Stimulated activated naive B cell treated with anti-CD40 and anti-IgM and Interleukin-4, amounts not matched to agents 10 μg/mL and 1 μg/mL and 100 μg/mL, for 72 hours (primary cell): ENCODE measurements around the gene MTERF1.

Experiments
- ATAC-seq, 2 donors: fragments of 150-1000 bp; cut with Tn5 transposase; replicated peaks; 2 replicates each; pipeline ENCODE4 v1.10.0; 2021; ENCODE audit warnings: moderate library complexity in 1 of 2
- DNase-seq: peaks from one replicate; pipeline ENCODE4 v3.0.0; 2021
- H3K27ac Mint-ChIP-seq: one replicate; pipeline ENCODE4 v1.8.0; 2022; ENCODE audit warnings: mild to moderate bottlenecking, mixed read lengths
- H3K27me3 Mint-ChIP-seq, 2 donors: one replicate each; pipeline ENCODE4 v1.8.0; 2022; ENCODE audit warnings: mixed read lengths in 2 of 2
- H3K36me3 Mint-ChIP-seq, 2 donors: one replicate each; pipeline ENCODE4 v1.8.0; 2022; ENCODE audit warnings: mixed read lengths in 2 of 2, mild to moderate bottlenecking in 1 of 2
- H3K4me1 Mint-ChIP-seq, 2 donors: one replicate each; pipeline ENCODE4 v1.8.0; 2022; ENCODE audit warnings: mixed read lengths in 2 of 2, mild to moderate bottlenecking in 1 of 2
- H3K4me3 Mint-ChIP-seq, 2 donors: one replicate each; pipeline ENCODE4 v1.8.0; 2022; ENCODE audit warnings: mild to moderate bottlenecking in 2 of 2, mixed read lengths in 2 of 2, moderate library complexity in 1 of 2
- H3K9me3 Mint-ChIP-seq, 2 donors: one replicate each; pipeline ENCODE4 v1.8.0; 2022; ENCODE audit warnings: mixed read lengths in 2 of 2, mild to moderate bottlenecking in 1 of 2

MTERF1 gene, protein sequence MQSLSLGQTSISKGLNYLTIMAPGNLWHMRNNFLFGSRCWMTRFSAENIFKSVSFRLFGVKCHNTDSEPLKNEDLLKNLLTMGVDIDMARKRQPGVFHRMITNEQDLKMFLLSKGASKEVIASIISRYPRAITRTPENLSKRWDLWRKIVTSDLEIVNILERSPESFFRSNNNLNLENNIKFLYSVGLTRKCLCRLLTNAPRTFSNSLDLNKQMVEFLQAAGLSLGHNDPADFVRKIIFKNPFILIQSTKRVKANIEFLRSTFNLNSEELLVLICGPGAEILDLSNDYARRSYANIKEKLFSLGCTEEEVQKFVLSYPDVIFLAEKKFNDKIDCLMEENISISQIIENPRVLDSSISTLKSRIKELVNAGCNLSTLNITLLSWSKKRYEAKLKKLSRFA

DNA sequence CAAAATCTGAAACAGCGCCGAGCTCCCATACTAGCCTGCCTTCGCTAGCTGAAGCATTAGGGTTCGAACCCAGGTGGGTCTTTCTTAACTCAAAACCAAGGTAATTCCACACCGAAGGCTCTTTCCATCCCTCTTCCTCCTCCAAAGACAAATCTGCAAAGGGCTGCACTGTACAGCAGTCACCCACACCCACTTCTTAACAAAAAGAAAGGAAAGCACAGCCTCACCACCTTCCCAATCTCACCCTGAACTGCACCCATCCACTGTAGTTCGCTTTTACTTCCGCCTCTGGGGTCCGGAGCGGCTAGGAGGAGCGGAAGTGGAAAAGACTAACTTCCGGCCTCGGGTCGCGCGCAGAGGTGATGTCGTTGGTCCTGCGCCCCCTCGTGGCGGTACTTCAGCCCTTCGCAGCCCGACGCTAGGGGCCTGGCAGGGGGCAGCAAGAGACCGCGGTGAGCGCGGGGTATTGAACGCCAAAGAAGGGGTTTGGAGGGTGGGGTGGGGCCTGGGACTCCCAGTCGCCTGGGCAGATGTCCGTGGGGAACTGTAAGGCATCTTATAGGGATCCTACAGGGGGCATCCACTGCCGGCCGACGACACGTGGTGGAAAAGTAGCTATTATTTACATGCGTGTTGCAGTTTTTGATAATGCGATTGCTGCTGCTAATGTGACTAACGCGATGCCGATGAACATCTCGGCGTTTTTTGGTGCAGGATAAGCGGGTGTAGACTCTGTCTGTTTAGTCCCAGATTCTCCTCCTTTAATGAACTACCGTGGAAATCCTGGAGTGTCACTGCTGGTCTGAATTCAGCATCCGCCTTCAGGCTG is at the start of gene MTERF1:
TSS of gene MTERF1 (minus strand) at position 290 of the 829 bp plus-strand sequence. CDS start 619 bp downstream, outside the sequence.
- Mint-ChIP-seq H3K4me3 (peak within 1 kb of the TSS; percentile 88 to 96), H3K36me3 (peaks cover 15 to 22% of the 10 kb centered on the region in 2 donors), H3K27me3 (peaks cover 0 to 11% of the 10 kb centered on the region in 2 donors), H3K9me3 (no peaks in the 10 kb centered on the region), H3K27ac (peak within 1 kb of the TSS; percentile 91), H3K4me1 (peaks cover 16 to 27% of the 10 kb centered on the region in 2 donors)
- ATAC-seq, result peak; percentile 97 to 98
- DNase-seq, result peak; percentile 88

- ATAC-seq, result peak; percentile 62 to 81
Observed at GRCh38 chr7:91929463-91929862, 49.0 kb upstream of the MTERF1 start.

GRCh38 chr7:91927912-91928311 is 47.4 kb upstream of the MTERF1 start:
- Mint-ChIP-seq H3K36me3 (no peaks in the 10 kb centered on the region), H3K27me3 (peaks cover 9 to 18% of the 10 kb centered on the region in 2 donors), H3K27ac (no peak overlapping the region), H3K4me1 (no peaks in the 10 kb centered on the region), H3K4me3 (no peak overlapping the region), H3K9me3 (peaks cover 0 to 3% of the 10 kb centered on the region in 2 donors)
- ATAC-seq, result no peak
- DNase-seq, result no peak

More at GRCh38 chr7:91929463-91929862, 49.0 kb upstream of the MTERF1 start:
- Mint-ChIP-seq H3K4me3 (no peak overlapping the region), H3K27ac (no peak overlapping the region), H3K36me3 (peaks cover 0 to 1% of the 10 kb centered on the region in 2 donors), H3K4me1 (no peaks in the 10 kb centered on the region), H3K27me3 (peaks cover 9 to 18% of the 10 kb centered on the region in 2 donors), H3K9me3 (peaks cover 0 to 3% of the 10 kb centered on the region in 2 donors)
- no peak for DNase-seq

DNA sequence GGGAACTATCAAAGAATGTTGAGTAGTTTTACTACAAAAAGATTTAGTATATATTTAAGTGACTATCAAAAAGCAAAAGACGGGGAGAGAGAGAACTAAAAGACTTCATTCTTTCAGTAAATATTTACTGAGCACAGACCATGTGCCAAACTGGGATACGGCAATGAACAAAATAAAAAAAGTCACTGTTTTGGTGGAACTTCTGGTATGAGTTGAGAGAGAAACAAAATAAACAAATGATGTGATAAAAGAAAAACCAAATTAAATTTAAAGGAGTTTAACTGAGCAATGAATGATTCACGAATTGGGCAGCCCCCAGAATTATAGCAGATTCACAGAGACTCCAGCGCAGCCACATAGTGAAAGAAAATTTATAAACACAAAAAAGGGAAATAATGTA is 42.4 kb upstream of the MTERF1 start:
- Mint-ChIP-seq H3K9me3 (peaks cover 0 to 1% of the 10 kb centered on the region in 2 donors), H3K4me1 (no peaks in the 10 kb centered on the region)

DNA sequence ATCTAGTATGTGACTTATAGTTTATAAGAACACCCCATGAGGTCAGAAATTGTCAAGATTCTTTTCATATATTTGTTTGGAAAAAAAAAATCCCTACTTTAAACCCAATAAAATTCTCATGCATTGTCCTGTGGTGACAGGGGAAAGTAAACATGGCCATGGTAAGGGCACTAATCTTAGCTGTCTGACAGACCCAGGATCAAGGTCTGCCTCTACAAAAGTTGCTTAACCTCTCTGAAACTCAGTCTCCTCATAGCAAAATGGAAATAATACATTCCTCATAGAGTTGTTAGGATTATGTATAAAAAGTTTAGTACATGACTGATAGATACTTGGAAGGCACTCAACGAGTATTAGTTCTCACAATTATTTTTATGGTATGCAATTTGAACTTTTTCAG is 37.9 kb upstream of the MTERF1 start:
- no peaks in the 10 kb centered on the region for H3K9me3 Mint-ChIP-seq
- H3K27me3 Mint-ChIP-seq, result peaks cover 0 to 4% of the 10 kb centered on the region in 2 donors
- no peaks in the 10 kb centered on the region for H3K4me1 Mint-ChIP-seq
- no peak overlapping the region for H3K4me3 Mint-ChIP-seq
- DNase-seq (no peak), ATAC-seq (no peak)
- H3K27ac Mint-ChIP-seq, result no peak overlapping the region
- H3K36me3 Mint-ChIP-seq, result no peaks in the 10 kb centered on the region

More for the DNA sequence above, 42.4 kb upstream of the MTERF1 start:
- Mint-ChIP-seq H3K27me3 (peaks cover 9 to 18% of the 10 kb centered on the region in 2 donors), H3K4me3 (no peak overlapping the region), H3K27ac (no peak overlapping the region), H3K36me3 (no peaks in the 10 kb centered on the region)
- ATAC-seq (no peak), DNase-seq (no peak)

DNA sequence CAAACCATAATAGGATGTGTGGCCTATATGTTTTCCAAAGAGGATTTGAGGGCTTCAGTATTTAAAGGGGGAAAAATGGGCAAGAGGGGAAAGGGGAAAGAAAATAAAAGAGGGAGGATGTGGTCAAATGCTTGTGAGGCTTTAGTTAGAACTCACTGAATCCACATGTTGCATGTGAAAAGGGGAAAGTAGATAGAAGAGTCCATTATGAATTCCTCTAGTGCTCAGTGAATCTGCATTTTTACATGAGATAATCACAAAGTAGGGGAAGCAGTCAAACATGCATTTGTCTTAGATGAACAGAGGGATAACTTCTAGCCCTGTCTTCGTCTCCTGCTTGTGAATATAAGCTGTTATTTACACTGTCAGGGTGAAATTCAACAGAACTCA is 35.5 kb upstream of the MTERF1 start:
- H3K4me3 Mint-ChIP-seq, result no peak overlapping the region
- no peak for DNase-seq
- no peaks in the 10 kb centered on the region for H3K36me3 Mint-ChIP-seq
- H3K4me1 Mint-ChIP-seq, result no peaks in the 10 kb centered on the region
- H3K27ac Mint-ChIP-seq, result no peak overlapping the region
- H3K9me3 Mint-ChIP-seq, result no peaks in the 10 kb centered on the region
- H3K27me3 Mint-ChIP-seq, result peaks cover 0 to 4% of the 10 kb centered on the region in 2 donors
- ATAC-seq, result no peak

GRCh38 chr7:91915401-91916050 is 35.0 kb upstream of the MTERF1 start:
- no peak overlapping the region for H3K27ac Mint-ChIP-seq
- H3K27me3 Mint-ChIP-seq, result peaks cover 0 to 4% of the 10 kb centered on the region in 2 donors
- DNase-seq (no peak), ATAC-seq (no peak)
- H3K4me3 Mint-ChIP-seq, result no peak overlapping the region
- no peaks in the 10 kb centered on the region for H3K36me3 Mint-ChIP-seq
- H3K9me3 Mint-ChIP-seq, result no peaks in the 10 kb centered on the region
- no peaks in the 10 kb centered on the region for H3K4me1 Mint-ChIP-seq

DNA sequence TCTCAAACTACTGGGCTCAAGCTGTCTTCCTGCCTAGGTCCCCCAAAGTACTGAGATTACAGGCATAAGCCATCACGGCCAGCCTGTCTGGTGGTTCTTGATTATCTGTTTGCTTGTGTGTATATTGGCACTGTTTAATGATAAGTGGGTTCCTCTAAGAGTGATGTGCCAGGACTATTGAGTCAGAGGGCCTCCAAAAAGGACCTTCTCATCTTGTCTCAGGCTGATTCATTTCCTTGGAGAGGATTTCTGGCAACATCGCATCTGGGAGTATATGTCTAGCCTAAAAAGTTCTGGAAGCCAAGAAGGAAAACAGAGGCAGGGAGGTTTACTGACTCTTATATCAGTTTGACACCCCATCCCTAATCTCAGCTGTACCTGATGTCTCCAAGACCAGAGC is 33.1 kb upstream of the MTERF1 start:
- ATAC-seq (no peak), DNase-seq (no peak)
- H3K4me3 Mint-ChIP-seq, result no peak overlapping the region
- peaks cover 0 to 10% of the 10 kb centered on the region in 2 donors for H3K27me3 Mint-ChIP-seq
- no peaks in the 10 kb centered on the region for H3K4me1 Mint-ChIP-seq
- no peaks in the 10 kb centered on the region for H3K9me3 Mint-ChIP-seq
- no peaks in the 10 kb centered on the region for H3K36me3 Mint-ChIP-seq
- no peak overlapping the region for H3K27ac Mint-ChIP-seq

GRCh38 chr7:91912494-91912893 is 32.0 kb upstream of the MTERF1 start:
- H3K27me3 Mint-ChIP-seq, result peaks cover 0 to 14% of the 10 kb centered on the region in 2 donors
- DNase-seq, result no peak
- H3K4me3 Mint-ChIP-seq, result no peak overlapping the region
- ATAC-seq, result no peak
- H3K9me3 Mint-ChIP-seq, result peaks cover 0 to under 1% of the 10 kb centered on the region in 2 donors
- H3K27ac Mint-ChIP-seq, result no peak overlapping the region
- H3K36me3 Mint-ChIP-seq, result no peaks in the 10 kb centered on the region
- H3K4me1 Mint-ChIP-seq, result no peaks in the 10 kb centered on the region

DNA sequence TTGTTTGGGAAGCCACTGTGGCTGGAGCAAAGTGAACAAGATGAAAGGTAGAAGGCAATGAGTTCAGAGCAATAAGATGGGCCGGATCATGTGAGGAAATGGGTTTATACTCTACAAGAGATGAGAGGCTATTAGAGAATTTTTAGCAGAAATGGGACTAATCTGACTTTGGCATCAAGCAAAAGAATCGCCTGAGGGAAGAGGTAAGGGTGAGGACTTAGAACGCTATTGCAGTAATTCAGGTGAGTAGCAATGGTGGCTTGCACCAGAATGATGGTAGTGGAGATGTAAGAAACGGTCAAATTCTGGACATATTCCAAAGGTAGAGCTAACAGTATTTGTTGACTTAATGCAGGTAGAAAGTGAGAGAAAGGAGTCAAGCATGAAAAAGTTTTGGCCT is 30.6 kb upstream of the MTERF1 start:
- no peaks in the 10 kb centered on the region for H3K36me3 Mint-ChIP-seq

GRCh38 chr7:91910171-91910570 is 29.7 kb upstream of the MTERF1 start:
- peaks cover 0 to 14% of the 10 kb centered on the region in 2 donors for H3K27me3 Mint-ChIP-seq
- H3K36me3 Mint-ChIP-seq, result no peaks in the 10 kb centered on the region
- no peaks in the 10 kb centered on the region for H3K4me1 Mint-ChIP-seq
- ATAC-seq (no peak), DNase-seq (no peak)
- H3K9me3 Mint-ChIP-seq, result peaks cover 1 to 3% of the 10 kb centered on the region in 2 donors
- no peak overlapping the region for H3K4me3 Mint-ChIP-seq
- H3K27ac Mint-ChIP-seq, result no peak overlapping the region

More for the DNA sequence above, 30.6 kb upstream of the MTERF1 start:
- Mint-ChIP-seq H3K4me1 (no peaks in the 10 kb centered on the region), H3K27ac (no peak overlapping the region), H3K27me3 (peaks cover 0 to 18% of the 10 kb centered on the region in 2 donors), H3K4me3 (no peak overlapping the region), H3K9me3 (peaks cover 1 to 3% of the 10 kb centered on the region in 2 donors)
- DNase-seq, result no peak
- no peak for ATAC-seq

- no peak for ATAC-seq
- H3K4me3 Mint-ChIP-seq, result no peak overlapping the region
- no peaks in the 10 kb centered on the region for H3K4me1 Mint-ChIP-seq
- H3K36me3 Mint-ChIP-seq, result no peaks in the 10 kb centered on the region
- peaks cover 0 to 6% of the 10 kb centered on the region in 2 donors for H3K27me3 Mint-ChIP-seq
- H3K9me3 Mint-ChIP-seq, result no peaks in the 10 kb centered on the region
- DNase-seq, result no peak
- no peak overlapping the region for H3K27ac Mint-ChIP-seq
Observed at GRCh38 chr7:91899563-91899962, 19.1 kb upstream of the MTERF1 start.

DNA sequence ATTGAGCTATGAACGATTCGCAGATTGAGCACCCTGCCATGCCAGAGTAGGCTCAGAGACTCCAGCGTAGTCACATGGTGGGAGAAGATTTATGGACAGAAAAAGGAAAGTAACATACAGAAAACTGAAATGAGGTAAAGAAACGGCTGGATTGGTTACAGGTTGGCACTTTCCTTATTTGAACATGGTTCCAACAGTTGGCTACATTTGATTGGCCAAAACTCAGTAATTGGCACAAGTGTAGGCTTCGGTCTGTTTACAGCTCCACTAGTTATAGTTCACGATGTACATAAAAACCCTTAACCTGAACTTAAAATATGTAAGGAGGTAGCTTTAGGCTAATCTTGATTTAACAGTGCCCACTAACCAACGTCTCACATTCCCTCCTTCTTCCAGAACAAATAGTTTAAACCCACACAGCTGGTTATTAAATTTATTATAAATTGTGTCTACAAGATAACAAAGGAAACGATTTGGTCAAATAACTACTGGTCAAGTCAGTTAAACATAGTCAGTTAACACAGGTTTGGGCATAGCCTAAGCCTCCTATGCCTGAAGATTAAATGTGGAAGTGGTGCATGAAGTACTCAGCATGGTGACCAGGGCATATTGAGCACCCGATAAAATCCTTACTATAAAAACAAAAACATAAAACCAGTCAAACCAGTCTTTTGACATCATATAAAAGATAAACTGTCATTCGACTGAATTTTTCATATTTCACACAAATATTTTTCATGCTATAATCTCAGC is 17.9 kb upstream of the MTERF1 start:
- Mint-ChIP-seq H3K36me3 (no peaks in the 10 kb centered on the region), H3K9me3 (no peaks in the 10 kb centered on the region), H3K27ac (no peak overlapping the region), H3K4me1 (no peaks in the 10 kb centered on the region), H3K4me3 (no peak overlapping the region), H3K27me3 (peaks cover 5 to 10% of the 10 kb centered on the region in 2 donors)
- DNase-seq (no peak), ATAC-seq (no peak)
